GM12878 (cell line): ENCODE results near the gene CDK3. TPM values are rescaled to one million over a fixed set of nuclear protein-coding genes. Genes with fewer than 3 reads are reported as not detected.

Experiments
- ATAC-seq: fragments of 200-7000 bp; cut with Tn5 transposase; 3 replicates; pipeline ENCODE4 v1.9.1; 2020; ENCODE audit warnings: mild to moderate bottlenecking, moderate library complexity
- BruUV-seq: library from RNA; stranded (reverse); fragments of 400-500 nt; replicated peaks from 2 replicates; lab custom pipeline; 2021; lab: Mats Ljungman, UMichigan
- CTCF ChIA-PET: fragments of 300-600 bp; sonication (Branson Sonifier 250); formaldehyde crosslinking; extraction: SDS; loops from one replicate; lab custom pipeline; 2021; ENCODE audit warnings: inconsistent platforms; lab: Yijun Ruan, JAX
- POLR2A ChIA-PET: fragments of 350-600 bp; formaldehyde crosslinking; extraction: SDS; loops from one replicate; lab custom pipeline; 2021; ENCODE audit warnings: inconsistent platforms; lab: Charles Lee
- RAD21 ChIA-PET: fragments of 300-600 bp; sonication (Branson Sonifier 250); formaldehyde crosslinking; loops from one replicate; lab custom pipeline; 2023; ENCODE audit warnings: antibody characterized with exemption; ENCODE audit not compliant: unreplicated experiment; lab: Charles Lee
- SMC1A ChIA-PET: fragments of 300-600 bp; sonication (Branson Sonifier 250); formaldehyde crosslinking; loops from one replicate; lab custom pipeline; 2023; ENCODE audit not compliant: unreplicated experiment, uncharacterized antibody; lab: Charles Lee
- DNase-seq: peaks from one replicate; pipeline ENCODE4 v3.0.0-alpha.2; 2011; ENCODE audit warnings: low read depth, low spot score
- FAIRE-seq: peaks from 3 replicates; lab custom pipeline; 2011; peaks lifted over from hg19 to GRCh38; lab: Jason Lieb, UNC
- H2AFZ ChIP-seq: 2 replicates; pipeline ENCODE4 v1.6.0; 2011; ENCODE audit warnings: low read depth, low read length, control low read depth; ENCODE audit not compliant: control insufficient read depth
- H3K27ac ChIP-seq: 2 replicates; pipeline ENCODE4 v1.5.1; 2011; ENCODE audit warnings: control low read depth; ENCODE audit not compliant: control insufficient read depth, insufficient read depth
- H3K27me3 ChIP-seq, 2 experiments: replicated peaks in 1 of 2; 2 replicates each; pipeline versions ENCODE4 v1.6.0 to v1.6.1; 2011; ENCODE audit warnings: low read length in 1 of 2; ENCODE audit not compliant: control insufficient read depth in 2 of 2, insufficient read depth in 2 of 2
- H3K36me3 ChIP-seq, 2 experiments: 2 replicates each; pipeline ENCODE4 v1.5.1; 2011; ENCODE audit warnings: low read length in 1 of 2; ENCODE audit not compliant: control insufficient read depth in 2 of 2, insufficient read depth in 2 of 2
- H3K4me1 ChIP-seq: 2 replicates; pipeline ENCODE4 v1.6.1; 2011; ENCODE audit warnings: mild to moderate bottlenecking, low read length, moderate library complexity, mixed read lengths; ENCODE audit not compliant: control insufficient read depth, insufficient read depth
- H3K4me2 ChIP-seq: 2 replicates; pipeline ENCODE4 v1.6.0; 2011; ENCODE audit warnings: control low read depth; ENCODE audit not compliant: control insufficient read depth, insufficient read depth
- H3K4me3 ChIP-seq: fragments of 200-600 bp; sonication (generic); 2 replicates; pipeline ENCODE4 v1.5.1; 2016
- H3K79me2 ChIP-seq: 2 replicates; pipeline ENCODE4 v1.6.0; 2011; ENCODE audit warnings: low read length; ENCODE audit not compliant: control insufficient read depth, insufficient read depth
- H3K9ac ChIP-seq: 2 replicates; pipeline ENCODE4 v1.8.0; 2011; ENCODE audit warnings: low read length, control low read depth, mixed read lengths; ENCODE audit not compliant: control insufficient read depth, insufficient read depth
- H3K9me3 ChIP-seq: replicated peaks from 3 replicates; pipeline ENCODE4 v1.5.1; 2011; ENCODE audit warnings: mild to moderate bottlenecking, low read length; ENCODE audit not compliant: control insufficient read depth, insufficient read depth
- H4K20me1 ChIP-seq: 2 replicates; pipeline ENCODE4 v1.6.0; 2011; ENCODE audit not compliant: control insufficient read depth, insufficient read depth
- BMI1 ChIP-seq: fragments of 450-650 bp; IDR thresholded peaks from 2 replicates; pipeline ENCODE4 v1.6.1; 2016; ENCODE audit warnings: mild to moderate bottlenecking, moderate library complexity, borderline replicate concordance
- CREM ChIP-seq: IDR thresholded peaks from 2 replicates; pipeline ENCODE4 v1.6.1; 2014; ENCODE audit warnings: antibody characterized with exemption, low read depth
- EED ChIP-seq: sonication (generic); IDR thresholded peaks from 2 replicates; pipeline ENCODE4 v1.6.1; 2016; ENCODE audit warnings: antibody characterized with exemption, low read depth
- HCFC1 ChIP-seq: fragments of 150-350 bp; IDR thresholded peaks from 2 replicates; pipeline ENCODE4 v1.6.1; 2014; ENCODE audit warnings: low read length
- IRF4 ChIP-seq: IDR thresholded peaks from 2 replicates; pipeline ENCODE4 v1.6.1; 2011; ENCODE audit warnings: low read depth, low read length
- IRF5 ChIP-seq: fragments of 450-650 bp; IDR thresholded peaks from 2 replicates; pipeline ENCODE4 v1.6.1; 2017; ENCODE audit warnings: borderline replicate concordance
- NFIC ChIP-seq: IDR thresholded peaks from 2 replicates; pipeline ENCODE4 v1.6.1; 2012; ENCODE audit warnings: low read depth, mild to moderate bottlenecking, inconsistent platforms, low read length, moderate library complexity
- NFYA ChIP-seq: IDR thresholded peaks from 2 replicates; pipeline ENCODE4 v1.6.1; 2011; ENCODE audit warnings: low read depth, mild to moderate bottlenecking, low read length, improper control_type of control experiment, borderline replicate concordance
- SIX5 ChIP-seq: IDR thresholded peaks from 2 replicates; pipeline ENCODE4 v1.6.1; 2011; ENCODE audit warnings: mild to moderate bottlenecking, low read depth, low read length, moderate library complexity; ENCODE audit not compliant: severe bottlenecking
- SP1 ChIP-seq: IDR thresholded peaks from one replicate; pipeline ENCODE4 v1.6.1; 2011; ENCODE audit warnings: low read depth, low read length
- STAT3 ChIP-seq: IDR thresholded peaks from 2 replicates; pipeline ENCODE4 v1.6.1; 2011; ENCODE audit warnings: low read depth, low read length, improper control_type of control experiment
- TARDBP ChIP-seq: IDR thresholded peaks from 2 replicates; pipeline ENCODE4 v1.6.1; 2016; ENCODE audit warnings: borderline replicate concordance
- WRNIP1 ChIP-seq: IDR thresholded peaks from 2 replicates; pipeline ENCODE4 v1.6.1; 2011; ENCODE audit warnings: low read depth, low read length, improper control_type of control experiment, borderline replicate concordance
- ZNF274 ChIP-seq: IDR thresholded peaks from one replicate; pipeline ENCODE4 v1.8.0; 2011; ENCODE audit not compliant: insufficient read length, insufficient read depth
- WGBS: methylation state at CpG from one replicate; pipeline ENCODE4 v1.1.6; 2016; ENCODE audit warnings: low lambda C conversion rate; ENCODE audit not compliant: insufficient replicate concordance, insufficient coverage; ENCODE audit errors: missing lambda C conversion rate; 5-methylcytosine and 5-hydroxymethylcytosine counted together
- in situ Hi-C: fragments of 300-500 bp; cut with MboI; formaldehyde crosslinking; loops from 9 replicates; pipeline ENCODE4 v1.14.3; 2018; ENCODE audit warnings: mixed read lengths
- intact Hi-C: fragments of 100-400 bp; cut with micrococcal nuclease; formaldehyde crosslinking; loops from one replicate; pipeline ENCODE4 v1.14.2; 2022; ENCODE audit not compliant: unreplicated experiment
- polyA plus RNA-seq, 11 experiments: library from polyadenylated mRNA; depleted of rRNA in 4 of 11; unstranded in 6 of 11; stranded (reverse) in 5 of 11; fragments of >200 nt; fragmentation: Nextera tagmentation in 4 of 11; fragmentation: Illumina TruSeq in 1 of 11; extraction: Ambion mirVana in 4 of 11; extraction: Trizol in 1 of 11; gene quantifications; 1 replicate in 1 of 11; 2 replicates in 10 of 11; pipeline versions ENCODE4 v1.2.1 to v1.2.3, GENCODE V29; 2011 to 2016; ENCODE audit warnings: inconsistent platforms in 2 of 11, missing spikeins in 2 of 11, low read depth in 1 of 11
- total RNA-seq, 4 experiments: library from RNA; depleted of rRNA in 3 of 4; stranded (reverse); fragments of >200 nt in 3 of 4; fragmentation: Illumina TruSeq in 1 of 4; extraction: Trizol in 1 of 4; gene quantifications; 2 replicates each; pipeline versions ENCODE4 v1.2.1 to v1.2.3, GENCODE V29; 2013 to 2021

The CDK3 gene
- total and polyA plus RNA-seq, 10 of the 15 experiments (the other 5 are each of a cell fraction or from before 2014, with no cell fraction given) = 1.1 to 7.1 (median 4.2) TPM

GRCh38 chr17:76054112-76054476 is 53.4 kb downstream of the CDK3 start:
- CTCF ChIA-PET = interaction anchor here (1.8 kb wide), 1 partner anchor 42 kb away, joined by 4 read pairs; no protein-coding TSS in a partner anchor
- TF ChIP-seq BMI1 = no peak
- no peak for TF ChIP-seq CREM
- TF ChIP-seq WRNIP1 = no peak
- TF ChIP-seq NFIC = no peak
- no peak for TF ChIP-seq NFYA
- no peak for TF ChIP-seq SP1
- TF ChIP-seq SIX5 = no peak
- TF ChIP-seq HCFC1 = no peak
- no peak for TF ChIP-seq TARDBP
- no peak for TF ChIP-seq EED
- no peak for TF ChIP-seq ZNF274
- TF ChIP-seq STAT3 = no peak
- TF ChIP-seq IRF4 = no peak
- TF ChIP-seq IRF5 = no peak
- BruUV-seq = no TSS peak
- ATAC-seq (no peak), FAIRE-seq (no peak), DNase-seq (no peak)
- Histone ChIP-seq H4K20me1 (no peaks in the 10 kb centered on the region), H2AFZ (no peak overlapping the region), H3K4me3 (no peak overlapping the region), H3K36me3 (peaks cover 20 to 36% of the 10 kb centered on the region in 2 experiments; a peak in 3 of 4 replicates), H3K27ac (no peak overlapping the region), H3K9me3 (no peaks in the 10 kb centered on the region), H3K9ac (no peak overlapping the region), H3K27me3 (no peaks in the 10 kb centered on the region), H3K4me1 (no peaks in the 10 kb centered on the region), H3K79me2 (no peaks in the 10 kb centered on the region), H3K4me2 (no peak overlapping the region)
- RAD21 ChIA-PET = no interaction called here
- SMC1A ChIA-PET = interaction anchor here (0.9 kb wide), 1 partner anchor 10 kb away, joined by 3 read pairs; no protein-coding TSS in a partner anchor
- in situ Hi-C loops (no loop called here), intact Hi-C loops (no loop called here)
- POLR2A ChIA-PET = no interaction called here
- WGBS = 94% methylated on average over 4 of the region's 4 CpGs

Other genes starting within 250 kb of the CDK3 start
Only the 7 nearest of the 17 such genes appear.
- 11.2 and 13.3 TPM in 2 replicates for gene FBF1, start 59.8 kb upstream of the CDK3 start, total RNA-seq (2014; rRNA removed)
- 5.8 and 6.5 TPM in 2 replicates for gene FBF1, start 59.8 kb upstream of the CDK3 start, total RNA-seq (2014; rRNA removed; fragmentation: Illumina TruSeq; extraction: Trizol)
- 10.4 and 11.3 TPM in 2 replicates for gene FBF1, start 59.8 kb upstream of the CDK3 start, total RNA-seq (2021)
- gene FBF1, start 59.8 kb upstream of the CDK3 start, polyA plus RNA-seq (2011; rRNA removed) = 0.88 and 2.2 TPM in 2 replicates
- 1.2 and 4.2 TPM in 2 replicates for gene FBF1, start 59.8 kb upstream of the CDK3 start, polyA plus RNA-seq (2014; fragmentation: Illumina TruSeq; extraction: Trizol)
- gene FBF1, start 59.8 kb upstream of the CDK3 start, polyA plus RNA-seq (2014; fragmentation: Nextera tagmentation; extraction: Ambion mirVana) = under 1 TPM; 0.29 to 0.35 TPM
- 10.1 and 10.7 TPM in 2 replicates for gene FBF1, start 59.8 kb upstream of the CDK3 start, polyA plus RNA-seq (2014; rRNA removed)
- 10 to 100 TPM in 1 of 2 experiments, 1 to 10 TPM in 1; 8.1 to 15.0 TPM for gene FBF1, start 59.8 kb upstream of the CDK3 start, polyA plus RNA-seq (2016; fragmentation: Nextera tagmentation; extraction: Ambion mirVana)
- gene ACOX1, start 21.7 kb upstream of the CDK3 start, total RNA-seq (2014; rRNA removed) = 20.8 and 25.1 TPM in 2 replicates
- 19.9 and 21.0 TPM in 2 replicates for gene ACOX1, start 21.7 kb upstream of the CDK3 start, total RNA-seq (2014; rRNA removed; fragmentation: Illumina TruSeq; extraction: Trizol)
- 26.2 and 26.7 TPM in 2 replicates for gene ACOX1, start 21.7 kb upstream of the CDK3 start, total RNA-seq (2021)
- gene ACOX1, start 21.7 kb upstream of the CDK3 start, polyA plus RNA-seq (2011; rRNA removed) = 20.9 and 24.8 TPM in 2 replicates
- 13.3 and 16.4 TPM in 2 replicates for gene ACOX1, start 21.7 kb upstream of the CDK3 start, polyA plus RNA-seq (2014; fragmentation: Illumina TruSeq; extraction: Trizol)
- gene ACOX1, start 21.7 kb upstream of the CDK3 start, polyA plus RNA-seq (2014; fragmentation: Nextera tagmentation; extraction: Ambion mirVana) = 10 to 100 TPM in 1 of 2 experiments, 1 to 10 TPM in 1; 6.5 to 12.3 TPM
- 12.1 and 14.2 TPM in 2 replicates for gene ACOX1, start 21.7 kb upstream of the CDK3 start, polyA plus RNA-seq (2014; rRNA removed)
- 10 to 100 TPM; 22.2 to 22.7 TPM for gene ACOX1, start 21.7 kb upstream of the CDK3 start, polyA plus RNA-seq (2016; fragmentation: Nextera tagmentation; extraction: Ambion mirVana)
- gene TEN1, start 21.6 kb upstream of the CDK3 start, total RNA-seq (2014; rRNA removed) = 18.2 and 20.2 TPM in 2 replicates
- gene TEN1, start 21.6 kb upstream of the CDK3 start, total RNA-seq (2014; rRNA removed; fragmentation: Illumina TruSeq; extraction: Trizol) = 15.1 and 15.6 TPM in 2 replicates
- gene TEN1, start 21.6 kb upstream of the CDK3 start, total RNA-seq (2021) = 19.1 and 20.8 TPM in 2 replicates
- 11.2 and 18.9 TPM in 2 replicates for gene TEN1, start 21.6 kb upstream of the CDK3 start, polyA plus RNA-seq (2011; rRNA removed)
- 1.3 and 9.8 TPM in 2 replicates for gene TEN1, start 21.6 kb upstream of the CDK3 start, polyA plus RNA-seq (2014; fragmentation: Illumina TruSeq; extraction: Trizol)
- 1 to 10 TPM; 1.1 to 5.4 TPM for gene TEN1, start 21.6 kb upstream of the CDK3 start, polyA plus RNA-seq (2014; fragmentation: Nextera tagmentation; extraction: Ambion mirVana)
- 33.1 and 35.9 TPM in 2 replicates for gene TEN1, start 21.6 kb upstream of the CDK3 start, polyA plus RNA-seq (2014; rRNA removed)
- gene TEN1, start 21.6 kb upstream of the CDK3 start, polyA plus RNA-seq (2016; fragmentation: Nextera tagmentation; extraction: Ambion mirVana) = 10 to 100 TPM; 16.6 to 23.0 TPM
- gene EVPL, start 26.5 kb downstream of the CDK3 start, total RNA-seq (2014; rRNA removed) = not detected in 2 replicates
- gene EVPL, start 26.5 kb downstream of the CDK3 start, total RNA-seq (2014; rRNA removed; fragmentation: Illumina TruSeq; extraction: Trizol) = not detected in 2 replicates
- 0.03 TPM in 2 replicates for gene EVPL, start 26.5 kb downstream of the CDK3 start, total RNA-seq (2021)
- not detected in 2 replicates for gene EVPL, start 26.5 kb downstream of the CDK3 start, polyA plus RNA-seq (2011; rRNA removed)
- not detected in 2 replicates for gene EVPL, start 26.5 kb downstream of the CDK3 start, polyA plus RNA-seq (2014; fragmentation: Illumina TruSeq; extraction: Trizol)
- gene EVPL, start 26.5 kb downstream of the CDK3 start, polyA plus RNA-seq (2014; fragmentation: Nextera tagmentation; extraction: Ambion mirVana) = not detected
- 0.01 TPM in 1 of 2 replicates, not detected in the other for gene EVPL, start 26.5 kb downstream of the CDK3 start, polyA plus RNA-seq (2014; rRNA removed)
- not detected for gene EVPL, start 26.5 kb downstream of the CDK3 start, polyA plus RNA-seq (2016; fragmentation: Nextera tagmentation; extraction: Ambion mirVana)
- 27.5 and 30.2 TPM in 2 replicates for gene SRP68, start 71.7 kb downstream of the CDK3 start, total RNA-seq (2014; rRNA removed)
- gene SRP68, start 71.7 kb downstream of the CDK3 start, total RNA-seq (2014; rRNA removed; fragmentation: Illumina TruSeq; extraction: Trizol) = 24.7 and 26.6 TPM in 2 replicates
- 66.7 and 68.5 TPM in 2 replicates for gene SRP68, start 71.7 kb downstream of the CDK3 start, total RNA-seq (2021)
- 68.5 and 84.8 TPM in 2 replicates for gene SRP68, start 71.7 kb downstream of the CDK3 start, polyA plus RNA-seq (2011; rRNA removed)
- gene SRP68, start 71.7 kb downstream of the CDK3 start, polyA plus RNA-seq (2014; fragmentation: Illumina TruSeq; extraction: Trizol) = 73.5 and 74.9 TPM in 2 replicates
- gene SRP68, start 71.7 kb downstream of the CDK3 start, polyA plus RNA-seq (2014; fragmentation: Nextera tagmentation; extraction: Ambion mirVana) = 10 to 100 TPM; 29.5 to 41.9 TPM
- gene SRP68, start 71.7 kb downstream of the CDK3 start, polyA plus RNA-seq (2014; rRNA removed) = 56.9 and 58.6 TPM in 2 replicates
- gene SRP68, start 71.7 kb downstream of the CDK3 start, polyA plus RNA-seq (2016; fragmentation: Nextera tagmentation; extraction: Ambion mirVana) = 10 to 100 TPM; 87.0 to 89.7 TPM
- gene GALR2, start 73.9 kb downstream of the CDK3 start, total RNA-seq (2014; rRNA removed) = 0.06 and 0.16 TPM in 2 replicates
- not detected in 2 replicates for gene GALR2, start 73.9 kb downstream of the CDK3 start, total RNA-seq (2014; rRNA removed; fragmentation: Illumina TruSeq; extraction: Trizol)
- 0.24 TPM in 1 of 2 replicates, not detected in the other for gene GALR2, start 73.9 kb downstream of the CDK3 start, total RNA-seq (2021)
- gene GALR2, start 73.9 kb downstream of the CDK3 start, polyA plus RNA-seq (2011; rRNA removed) = 0.22 TPM in 1 of 2 replicates, not detected in the other
- not detected in 2 replicates for gene GALR2, start 73.9 kb downstream of the CDK3 start, polyA plus RNA-seq (2014; fragmentation: Illumina TruSeq; extraction: Trizol)
- gene GALR2, start 73.9 kb downstream of the CDK3 start, polyA plus RNA-seq (2014; fragmentation: Nextera tagmentation; extraction: Ambion mirVana) = not detected
- gene GALR2, start 73.9 kb downstream of the CDK3 start, polyA plus RNA-seq (2014; rRNA removed) = 0.20 and 0.42 TPM in 2 replicates
- 1 to 10 TPM in 1 of 2 experiments, under 1 TPM in 1; 0.63 to 1.2 TPM for gene GALR2, start 73.9 kb downstream of the CDK3 start, polyA plus RNA-seq (2016; fragmentation: Nextera tagmentation; extraction: Ambion mirVana)
- 0.06 and 0.11 TPM in 2 replicates for gene ZACN, start 78.3 kb downstream of the CDK3 start, total RNA-seq (2014; rRNA removed)
- 0.22 TPM in 1 of 2 replicates, not detected in the other for gene ZACN, start 78.3 kb downstream of the CDK3 start, total RNA-seq (2014; rRNA removed; fragmentation: Illumina TruSeq; extraction: Trizol)
- 0.49 and 0.53 TPM in 2 replicates for gene ZACN, start 78.3 kb downstream of the CDK3 start, total RNA-seq (2021)
- 0.14 and 0.23 TPM in 2 replicates for gene ZACN, start 78.3 kb downstream of the CDK3 start, polyA plus RNA-seq (2011; rRNA removed)
- gene ZACN, start 78.3 kb downstream of the CDK3 start, polyA plus RNA-seq (2014; fragmentation: Illumina TruSeq; extraction: Trizol) = not detected in 2 replicates
- gene ZACN, start 78.3 kb downstream of the CDK3 start, polyA plus RNA-seq (2014; fragmentation: Nextera tagmentation; extraction: Ambion mirVana) = under 1 TPM in 1 of 2 experiments, not detected in 1; 0.99 TPM
- 0.25 and 0.46 TPM in 2 replicates for gene ZACN, start 78.3 kb downstream of the CDK3 start, polyA plus RNA-seq (2014; rRNA removed)
- 10 to 100 TPM in 1 of 2 experiments, 1 to 10 TPM in 1; 8.7 to 11.3 TPM for gene ZACN, start 78.3 kb downstream of the CDK3 start, polyA plus RNA-seq (2016; fragmentation: Nextera tagmentation; extraction: Ambion mirVana)